Skeletal muscle satellite cell (primary cell): ENCODE measurements around the gene ADM2. TPM values are rescaled to one million over a fixed set of nuclear protein-coding genes. Genes with fewer than 3 reads are reported as not detected.
A peak's percentile ranks its signal among the peaks of the same experiment; 100 is the strongest.
"Not testable (repeated sequence)": the region's sequence is repeated elsewhere in the genome, so short reads cannot be mapped to it uniquely, and the experiment has no call there.

ENCODE experiments used
- H3K27me3 ChIP-seq: 2 replicates; pipeline ENCODE4 v1.7.0; 2013; ENCODE audit warnings: low read length; ENCODE audit not compliant: control insufficient read depth, insufficient read depth
- H3K36me3 ChIP-seq: 2 replicates; pipeline ENCODE4 v1.7.0; 2013; ENCODE audit warnings: mild to moderate bottlenecking, control low read depth, low read length; ENCODE audit not compliant: insufficient read depth
- H3K4me1 ChIP-seq: 2 replicates; pipeline ENCODE4 v1.7.0; 2013; ENCODE audit warnings: low read length; ENCODE audit not compliant: control insufficient read depth, insufficient read depth
- H3K4me2 ChIP-seq: 2 replicates; pipeline ENCODE4 v1.7.0; 2013; ENCODE audit warnings: mild to moderate bottlenecking, low read length
- H3K4me3 ChIP-seq: 2 replicates; pipeline ENCODE4 v1.7.0; 2013; ENCODE audit warnings: low read length
- H3K9ac ChIP-seq: 2 replicates; pipeline ENCODE4 v1.7.0; 2013; ENCODE audit warnings: mild to moderate bottlenecking, low read depth, low read length, moderate library complexity
- H3K9me3 ChIP-seq: replicated peaks from 2 replicates; pipeline ENCODE4 v1.7.0; 2013; ENCODE audit warnings: mild to moderate bottlenecking, control low read depth, low read length
- total RNA-seq: library from RNA; depleted of rRNA; stranded (reverse); fragments of >200 nt; gene quantifications from 2 replicates; pipeline ENCODE4 v1.2.3, GENCODE V29; 2012; rRNA removed

ADM2 gene
- total RNA-seq = 1.5 TPM in 2 replicates

GRCh38 chr22:50481440-50482106 lies at the start of gene ADM2:
Gene ADM2, plus strand, starts transcription at chr22:50481543. Its CDS starts 305 bp downstream, at chr22:50481848.
- Histone ChIP-seq H3K27me3 (peaks cover 28% of the 10 kb centered on the region), H3K9me3 (no peaks in the 10 kb centered on the region), H3K36me3 (no peaks in the 10 kb centered on the region), H3K4me1 (peaks cover 6% of the 10 kb centered on the region), H3K4me2 (peak within 1 kb of the TSS; percentile 44), H3K9ac (no peak within 1 kb of the TSS), H3K4me3 (peak within 1 kb of the TSS; percentile 55)

DNA sequence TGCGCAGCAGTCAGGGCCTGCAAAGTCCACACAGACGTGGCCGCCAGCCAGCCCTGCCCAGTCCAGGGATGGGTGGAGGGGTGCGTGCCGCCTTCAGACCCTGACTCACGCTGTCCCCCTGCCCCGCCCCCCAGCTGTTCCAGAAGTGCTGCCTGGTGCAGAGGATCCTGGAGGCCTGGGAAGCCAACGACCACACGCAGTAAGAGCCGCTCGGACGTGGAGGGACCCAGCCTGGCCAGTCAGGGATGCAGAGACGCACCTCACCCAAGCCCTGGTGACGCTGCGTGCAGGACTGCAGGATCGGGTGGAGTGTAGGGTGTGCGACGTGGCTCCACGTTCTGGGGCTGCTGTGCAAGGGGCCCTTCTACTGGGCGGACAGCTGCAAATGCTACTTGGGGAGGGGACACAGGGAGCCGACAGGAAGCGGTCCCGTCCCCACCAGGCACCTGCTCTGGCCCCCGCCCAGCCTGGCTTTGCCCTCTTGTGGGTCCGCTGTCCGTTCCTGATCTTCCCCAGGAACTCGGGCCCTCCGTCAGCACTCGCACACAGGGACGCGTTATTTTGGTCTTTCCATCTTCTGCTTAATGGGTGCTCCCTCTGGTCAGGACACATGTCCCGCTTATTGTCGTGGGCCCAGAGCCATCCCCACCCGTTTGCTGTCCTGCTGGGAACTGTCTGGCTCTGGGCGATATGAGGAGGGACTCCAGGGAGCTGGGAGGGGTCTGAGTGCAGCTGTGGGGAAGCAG lies 49.0 kb upstream of the ADM2 start:
- no peaks in the 10 kb centered on the region for H3K4me1 ChIP-seq
- H3K27me3 ChIP-seq = no peaks in the 10 kb centered on the region
- no peak overlapping the region for H3K4me2 ChIP-seq
- H3K9me3 ChIP-seq = no peaks in the 10 kb centered on the region
- H3K9ac ChIP-seq = no peak overlapping the region
- peaks cover 62% of the 10 kb centered on the region for H3K36me3 ChIP-seq
- no peak overlapping the region for H3K4me3 ChIP-seq

- not testable (repeated sequence) for H3K9ac ChIP-seq, H3K27me3 ChIP-seq, H3K4me1 ChIP-seq, H3K9me3 ChIP-seq, H3K4me2 ChIP-seq, H3K4me3 ChIP-seq
- H3K36me3 ChIP-seq = peaks cover 66% of the 10 kb centered on the region
These were observed 48.3 kb upstream of the ADM2 start for GRCh38 chr22:50432877-50433510.

- no peak overlapping the region for H3K9ac ChIP-seq
- H3K36me3 ChIP-seq = peaks cover 74% of the 10 kb centered on the region
These were observed 46.5 kb upstream of the ADM2 start for GRCh38 chr22:50434849-50435248.

DNA sequence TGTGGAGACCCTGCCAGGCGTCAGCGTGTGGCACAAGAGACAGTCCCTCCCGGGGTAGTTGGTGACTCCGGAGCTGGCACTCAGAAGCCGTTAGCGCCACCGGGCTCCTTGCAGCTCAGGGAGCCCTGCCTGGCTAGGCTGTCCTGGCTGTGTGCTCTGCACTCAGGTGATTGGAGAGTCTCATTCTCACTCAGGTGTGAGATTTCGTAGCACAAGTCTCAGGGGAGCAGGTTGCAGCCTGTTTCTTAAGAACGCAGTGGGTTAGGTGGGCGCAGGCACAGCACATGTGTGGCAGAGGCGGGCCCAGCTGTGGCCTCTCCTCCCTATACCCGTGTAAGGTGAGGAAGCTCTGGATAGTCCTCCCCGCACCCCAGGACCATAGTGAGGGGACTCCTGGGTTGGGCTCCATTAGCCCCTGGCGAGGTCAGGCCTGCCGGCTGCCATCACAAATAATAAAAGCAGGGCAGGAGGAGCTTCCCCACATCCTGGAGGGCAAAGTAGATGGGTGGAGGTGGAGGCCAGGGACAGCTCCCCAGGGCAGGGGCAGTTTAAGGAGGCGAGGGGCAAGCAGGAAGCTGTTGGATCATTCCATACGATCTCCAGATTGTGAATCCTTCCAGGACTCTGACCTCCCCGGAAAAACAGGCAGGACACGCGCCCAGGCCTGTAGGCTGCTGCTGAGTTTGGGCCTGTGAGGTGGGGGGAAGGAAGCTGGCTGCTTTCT lies 45.9 kb upstream of the ADM2 start:
- Histone ChIP-seq H3K4me3 (no peak overlapping the region), H3K4me2 (no peak overlapping the region), H3K36me3 (peaks cover 74% of the 10 kb centered on the region), H3K4me1 (no peaks in the 10 kb centered on the region), H3K9ac (no peak overlapping the region), H3K27me3 (no peaks in the 10 kb centered on the region), H3K9me3 (no peaks in the 10 kb centered on the region)

More at GRCh38 chr22:50434849-50435248, 46.5 kb upstream of the ADM2 start:
- Histone ChIP-seq H3K4me3 (no peak overlapping the region), H3K4me2 (no peak overlapping the region), H3K9me3 (no peaks in the 10 kb centered on the region), H3K4me1 (no peaks in the 10 kb centered on the region), H3K27me3 (no peaks in the 10 kb centered on the region)

DNA sequence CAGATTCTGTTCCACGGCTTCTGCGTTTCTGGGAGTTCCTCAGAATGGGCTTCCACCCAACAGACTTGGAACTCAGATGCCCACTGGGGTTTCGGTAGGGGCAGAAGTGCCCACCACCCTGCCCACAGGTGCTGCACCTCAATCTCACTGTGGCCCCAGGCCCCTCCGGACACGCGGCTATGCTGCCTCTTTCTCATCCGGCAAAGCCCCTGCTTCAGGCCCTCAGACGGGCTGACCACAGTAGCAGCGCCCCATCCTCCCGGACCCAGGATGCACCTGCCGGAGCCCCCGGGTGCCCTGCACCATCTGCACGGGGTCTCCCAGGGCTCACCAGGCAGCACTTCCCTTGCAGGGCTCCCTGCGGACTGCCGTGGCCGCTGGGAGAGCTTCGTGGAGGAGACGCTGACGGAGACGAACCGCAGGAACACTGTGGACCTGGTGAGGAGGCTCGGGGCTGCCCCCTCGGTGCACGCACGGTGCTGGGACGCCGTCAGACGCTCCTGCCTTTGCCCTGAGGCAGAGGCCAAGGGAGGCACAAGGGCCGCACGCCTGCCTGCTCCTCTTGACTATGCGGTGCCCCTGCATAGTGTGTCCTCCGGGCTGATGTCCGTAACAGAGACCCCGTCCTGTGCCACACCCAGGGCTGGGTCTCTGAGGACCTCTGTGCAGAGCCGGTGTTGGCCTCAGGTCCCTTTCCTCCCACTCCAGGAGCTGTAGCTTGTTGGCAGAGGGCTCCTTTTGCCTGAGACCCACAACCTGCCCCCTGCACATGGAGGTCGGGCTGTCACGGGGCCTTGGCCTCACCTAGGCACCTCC lies 45.1 kb upstream of the ADM2 start:
- H3K9ac ChIP-seq = no peak overlapping the region
- H3K27me3 ChIP-seq = no peaks in the 10 kb centered on the region
- H3K4me2 ChIP-seq = no peak overlapping the region
- peaks cover 72% of the 10 kb centered on the region for H3K36me3 ChIP-seq
- H3K4me3 ChIP-seq = no peak overlapping the region
- no peaks in the 10 kb centered on the region for H3K4me1 ChIP-seq
- no peaks in the 10 kb centered on the region for H3K9me3 ChIP-seq

- no peaks in the 10 kb centered on the region for H3K4me1 ChIP-seq
- no peak overlapping the region for H3K4me2 ChIP-seq
- H3K4me3 ChIP-seq = no peak overlapping the region
- H3K27me3 ChIP-seq = no peaks in the 10 kb centered on the region
- no peaks in the 10 kb centered on the region for H3K9me3 ChIP-seq
- no peak overlapping the region for H3K9ac ChIP-seq
- H3K36me3 ChIP-seq = peaks cover 71% of the 10 kb centered on the region
These were observed 44.5 kb upstream of the ADM2 start for GRCh38 chr22:50436841-50437341.

DNA sequence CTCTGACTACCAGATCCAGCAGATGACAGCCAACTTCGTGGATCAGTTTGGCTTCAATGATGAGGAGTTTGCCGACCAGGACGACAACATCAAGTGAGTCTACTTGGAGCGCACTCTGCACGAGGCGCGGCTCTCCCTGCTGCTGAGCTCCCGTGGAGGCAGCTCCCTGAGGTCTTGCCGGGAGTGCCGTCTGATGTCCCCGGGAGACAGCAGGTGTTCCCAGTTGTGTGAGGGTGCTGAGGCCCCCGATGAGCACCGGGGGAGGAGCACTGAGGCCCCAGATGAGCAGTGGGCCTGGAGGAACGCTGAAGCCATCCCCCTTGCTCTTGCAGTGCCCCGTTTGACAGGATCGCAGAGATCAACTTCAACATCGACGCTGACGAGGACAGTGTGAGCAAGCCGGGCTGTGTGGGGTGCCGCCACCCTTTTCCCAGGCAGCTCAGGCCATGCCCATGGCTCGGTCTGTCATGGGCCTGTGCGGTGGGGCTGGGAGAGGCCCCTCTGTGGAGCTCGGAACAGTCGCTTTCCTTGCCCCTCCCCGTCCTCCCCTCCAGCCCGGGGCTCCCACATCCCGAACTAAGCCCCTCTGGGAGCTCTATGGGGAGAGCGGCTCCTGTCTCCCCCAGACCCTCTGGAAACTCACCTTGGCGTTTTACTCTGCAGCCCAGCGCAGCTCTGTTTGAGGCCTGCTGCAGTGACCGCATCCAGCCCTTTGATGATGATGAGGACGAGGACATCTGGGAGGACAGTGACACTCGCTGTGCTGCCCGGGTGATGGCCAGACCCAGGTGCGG lies 43.6 kb upstream of the ADM2 start:
- Histone ChIP-seq H3K4me1 (no peaks in the 10 kb centered on the region), H3K36me3 (peaks cover 67% of the 10 kb centered on the region), H3K4me3 (no peak overlapping the region), H3K27me3 (no peaks in the 10 kb centered on the region), H3K9ac (no peak overlapping the region), H3K4me2 (no peak overlapping the region), H3K9me3 (no peaks in the 10 kb centered on the region)

DNA sequence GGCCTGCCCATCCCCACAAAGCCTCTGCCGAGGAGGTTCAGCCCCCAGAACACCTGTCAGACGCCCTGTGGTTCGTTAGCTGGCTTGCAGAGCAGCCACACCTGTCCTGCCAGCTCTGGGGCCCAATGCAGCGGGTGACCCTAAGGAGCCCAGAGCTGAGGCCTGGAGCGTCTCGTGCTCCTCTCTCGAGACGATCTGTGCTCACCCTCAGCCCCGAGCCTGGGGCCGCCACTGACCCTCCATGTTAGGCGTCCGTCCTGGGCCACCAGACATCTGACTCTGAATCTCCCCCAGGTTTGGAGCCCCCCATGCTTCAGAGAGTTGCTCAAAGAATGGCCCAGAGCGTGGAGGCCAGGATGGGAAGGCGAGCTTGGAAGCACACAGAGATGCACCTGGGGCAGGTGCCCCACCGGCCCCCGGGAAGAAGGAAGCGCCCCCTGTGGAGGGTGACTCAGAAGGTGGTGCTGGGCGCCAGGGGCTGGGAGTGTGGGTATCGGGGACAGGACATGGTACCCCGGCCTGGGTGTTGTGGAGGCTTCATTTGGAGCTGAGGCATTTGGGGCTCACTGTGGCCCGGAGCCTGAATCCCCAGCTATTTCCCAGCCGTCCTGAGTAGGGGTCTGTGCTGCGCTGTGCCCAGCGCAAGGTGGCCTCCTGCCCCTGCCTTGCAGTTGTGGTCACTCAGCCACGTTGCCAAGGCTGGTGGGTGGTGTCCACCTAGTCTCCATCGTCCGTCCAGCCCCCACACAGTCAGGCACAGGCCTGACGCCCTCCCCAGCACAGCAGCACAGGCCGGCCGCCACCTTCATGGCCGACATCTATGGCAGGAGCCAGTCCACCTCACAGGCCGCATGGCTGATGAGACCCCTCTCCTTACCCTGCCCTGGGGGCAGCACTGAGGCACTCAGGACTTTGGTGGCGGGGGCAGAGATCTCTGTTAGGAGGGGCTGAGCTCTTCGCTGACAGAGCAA lies 42.8 kb upstream of the ADM2 start:
- Histone ChIP-seq H3K9me3 (no peaks in the 10 kb centered on the region), H3K36me3 (peaks cover 64% of the 10 kb centered on the region), H3K27me3 (no peaks in the 10 kb centered on the region), H3K4me2 (no peak overlapping the region), H3K4me3 (no peak overlapping the region), H3K4me1 (no peaks in the 10 kb centered on the region), H3K9ac (no peak overlapping the region)
